ENCODE data around the gene MDFIC.

MDFIC gene

GRCh38 chr7:114953724-114954123 is 31.8 kb downstream of the MDFIC start:
- DNase-seq (ENCODE audit: low spot score) = no peak

- no peak for DNase-seq (ENCODE audit: low spot score)
Measured at GRCh38 chr7:114956702-114957101, 34.8 kb downstream of the MDFIC start.

GRCh38 chr7:114957444-114957843 is 35.5 kb downstream of the MDFIC start:
- DNase-seq (ENCODE audit: low spot score) = no peak

GRCh38 chr7:114959931-114960330 is 38.0 kb downstream of the MDFIC start:
- DNase-seq (ENCODE audit: low spot score) = no peak

- no peak for DNase-seq (ENCODE audit: low spot score)
Measured at GRCh38 chr7:114962441-114962840, 40.5 kb downstream of the MDFIC start.

GRCh38 chr7:114966156-114966555 is 44.3 kb downstream of the MDFIC start:
- no peak for DNase-seq (ENCODE audit: low spot score)

- no peak for DNase-seq (ENCODE audit: low spot score)
Measured at GRCh38 chr7:114969096-114969495, 47.2 kb downstream of the MDFIC start.

GRCh38 chr7:114970308-114970707 is 48.4 kb downstream of the MDFIC start:
- no peak for DNase-seq (ENCODE audit: low spot score)

GRCh38 chr7:114970732-114971131 is 48.8 kb downstream of the MDFIC start:
- no peak for DNase-seq (ENCODE audit: low spot score)

GRCh38 chr7:114972567-114972966 is 50.7 kb downstream of the MDFIC start:
- DNase-seq (ENCODE audit: low spot score) = no peak

GRCh38 chr7:114973147-114973546 is 51.3 kb downstream of the MDFIC start:
- no peak for DNase-seq (ENCODE audit: low spot score)

GRCh38 chr7:114975401-114975800 is 53.5 kb downstream of the MDFIC start:
- DNase-seq (ENCODE audit: low spot score) = no peak

- DNase-seq (ENCODE audit: low spot score) = no peak
Measured at GRCh38 chr7:114976666-114977065, 54.8 kb downstream of the MDFIC start.

GRCh38 chr7:114977277-114977676 is 55.4 kb downstream of the MDFIC start:
- DNase-seq (ENCODE audit: low spot score) = no peak

- no peak for DNase-seq (ENCODE audit: low spot score)
Measured at GRCh38 chr7:114979388-114979787, 57.5 kb downstream of the MDFIC start.

- no peak for DNase-seq (ENCODE audit: low spot score)
Measured at GRCh38 chr7:114979803-114980507, 58.1 kb downstream of the MDFIC start.

- no peak for DNase-seq (ENCODE audit: low spot score)
Measured at GRCh38 chr7:114981323-114981722, 59.4 kb downstream of the MDFIC start.

GRCh38 chr7:114985116-114985715 is 63.3 kb downstream of the MDFIC start:
- no peak for DNase-seq (ENCODE audit: low spot score)

- no peak for DNase-seq (ENCODE audit: low spot score)
Measured at GRCh38 chr7:114986190-114987180, 64.6 kb downstream of the MDFIC start.

- DNase-seq (ENCODE audit: low spot score) = no peak
Measured at GRCh38 chr7:114988026-114988425, 66.1 kb downstream of the MDFIC start.

GRCh38 chr7:114988755-114989375 is 67.0 kb downstream of the MDFIC start:
- peak; percentile 48 for DNase-seq (ENCODE audit: low spot score)

GRCh38 chr7:114989531-114989930 is 67.6 kb downstream of the MDFIC start:
- no peak for DNase-seq (ENCODE audit: low spot score)
